DOHH2 (cell line): Measurements from ENCODE around the gene PTPRT.

Experiments used
- EZH2phosphoT487 ChIP-seq: fragments of 200-600 bp; sonication (generic); IDR thresholded peaks from 2 replicates; pipeline ENCODE4 v1.6.1; 2017; ENCODE audit warnings: borderline replicate concordance, mild to moderate bottlenecking, antibody characterized with exemption, low read length, moderate library complexity, mixed read lengths
- TF ChIP-seq, protein P1 (sequence below): fragments of 200-600 bp; sonication (generic); IDR thresholded peaks from one replicate; pipeline ENCODE4 v1.5.1; 2014; ENCODE audit warnings: antibody characterized with exemption, mild to moderate bottlenecking, low read depth, low read length; ENCODE audit not compliant: poor library complexity, severe bottlenecking

DNA sequence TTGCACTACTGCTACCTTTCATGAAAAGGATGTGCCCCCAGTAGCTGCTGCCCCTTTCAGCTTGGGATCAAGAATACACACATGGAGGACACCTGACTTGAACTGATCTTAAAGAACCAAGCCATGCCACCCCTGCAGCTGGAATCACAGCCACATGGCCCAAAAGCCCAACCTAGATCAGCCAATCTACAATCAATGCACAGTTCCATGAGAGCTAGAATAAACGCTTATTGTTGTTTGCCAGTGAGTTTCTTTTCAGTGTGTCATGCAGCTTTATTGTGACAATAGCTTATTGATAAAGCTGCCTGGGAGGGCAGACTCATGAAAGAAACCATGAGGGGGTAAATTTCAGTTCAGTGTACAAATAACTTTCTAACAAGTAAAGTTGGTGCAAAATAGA lies 397.7 kb downstream of the PTPRT start:
- TF ChIP-seq, protein P1, sequence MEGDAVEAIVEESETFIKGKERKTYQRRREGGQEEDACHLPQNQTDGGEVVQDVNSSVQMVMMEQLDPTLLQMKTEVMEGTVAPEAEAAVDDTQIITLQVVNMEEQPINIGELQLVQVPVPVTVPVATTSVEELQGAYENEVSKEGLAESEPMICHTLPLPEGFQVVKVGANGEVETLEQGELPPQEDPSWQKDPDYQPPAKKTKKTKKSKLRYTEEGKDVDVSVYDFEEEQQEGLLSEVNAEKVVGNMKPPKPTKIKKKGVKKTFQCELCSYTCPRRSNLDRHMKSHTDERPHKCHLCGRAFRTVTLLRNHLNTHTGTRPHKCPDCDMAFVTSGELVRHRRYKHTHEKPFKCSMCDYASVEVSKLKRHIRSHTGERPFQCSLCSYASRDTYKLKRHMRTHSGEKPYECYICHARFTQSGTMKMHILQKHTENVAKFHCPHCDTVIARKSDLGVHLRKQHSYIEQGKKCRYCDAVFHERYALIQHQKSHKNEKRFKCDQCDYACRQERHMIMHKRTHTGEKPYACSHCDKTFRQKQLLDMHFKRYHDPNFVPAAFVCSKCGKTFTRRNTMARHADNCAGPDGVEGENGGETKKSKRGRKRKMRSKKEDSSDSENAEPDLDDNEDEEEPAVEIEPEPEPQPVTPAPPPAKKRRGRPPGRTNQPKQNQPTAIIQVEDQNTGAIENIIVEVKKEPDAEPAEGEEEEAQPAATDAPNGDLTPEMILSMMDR, result no peak
- no peak for TF ChIP-seq EZH2phosphoT487
